22Rv1 (cell line): ENCODE measurements around the gene SETD4.

ENCODE experiments used
- H3K27ac ChIP-seq: fragments of 450-650 bp; 2 replicates; pipeline ENCODE4 v1.5.1; 2017
- ZFX ChIP-seq: fragments of 450-650 bp; IDR thresholded peaks from 2 replicates; pipeline ENCODE4 v1.6.1; 2017; ENCODE audit warnings: antibody characterized with exemption, borderline replicate concordance
- TF ChIP-seq, protein P1 (sequence below): fragments of 450-650 bp; IDR thresholded peaks from 2 replicates; pipeline ENCODE4 v1.5.1; 2017; ENCODE audit warnings: mild to moderate bottlenecking

Gene SETD4

DNA sequence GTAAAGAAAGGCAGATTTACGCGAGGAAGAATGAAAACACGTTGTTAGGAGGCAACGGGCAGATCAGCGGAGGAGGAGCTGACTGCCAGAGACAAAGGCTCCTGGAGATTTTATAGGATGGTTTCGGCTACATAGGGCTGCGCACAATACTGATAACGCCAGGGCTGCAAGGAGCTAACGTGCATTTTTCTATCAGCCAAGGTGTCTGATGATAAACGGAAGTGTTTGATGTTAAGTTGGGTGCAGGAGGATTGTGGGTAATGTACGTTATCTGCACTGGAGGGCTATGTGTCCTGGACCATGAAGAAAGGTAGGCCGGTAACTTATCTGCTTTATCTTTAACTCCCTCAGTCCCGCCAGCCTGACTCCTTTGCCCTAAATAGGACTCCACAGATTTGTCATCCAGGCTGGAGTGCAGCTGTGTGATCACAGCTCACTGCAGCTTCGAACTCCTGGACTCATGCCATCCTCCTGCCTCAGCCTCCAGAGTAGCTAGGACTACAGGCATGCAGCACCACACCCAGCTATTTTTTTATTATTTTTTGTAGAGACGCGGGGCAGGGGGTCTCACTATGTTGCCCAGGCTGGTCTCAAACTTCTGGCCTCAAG lies 29.6 kb downstream of the SETD4 start:
- H3K27ac ChIP-seq, result no peak overlapping the region
- TF ChIP-seq, protein P1, sequence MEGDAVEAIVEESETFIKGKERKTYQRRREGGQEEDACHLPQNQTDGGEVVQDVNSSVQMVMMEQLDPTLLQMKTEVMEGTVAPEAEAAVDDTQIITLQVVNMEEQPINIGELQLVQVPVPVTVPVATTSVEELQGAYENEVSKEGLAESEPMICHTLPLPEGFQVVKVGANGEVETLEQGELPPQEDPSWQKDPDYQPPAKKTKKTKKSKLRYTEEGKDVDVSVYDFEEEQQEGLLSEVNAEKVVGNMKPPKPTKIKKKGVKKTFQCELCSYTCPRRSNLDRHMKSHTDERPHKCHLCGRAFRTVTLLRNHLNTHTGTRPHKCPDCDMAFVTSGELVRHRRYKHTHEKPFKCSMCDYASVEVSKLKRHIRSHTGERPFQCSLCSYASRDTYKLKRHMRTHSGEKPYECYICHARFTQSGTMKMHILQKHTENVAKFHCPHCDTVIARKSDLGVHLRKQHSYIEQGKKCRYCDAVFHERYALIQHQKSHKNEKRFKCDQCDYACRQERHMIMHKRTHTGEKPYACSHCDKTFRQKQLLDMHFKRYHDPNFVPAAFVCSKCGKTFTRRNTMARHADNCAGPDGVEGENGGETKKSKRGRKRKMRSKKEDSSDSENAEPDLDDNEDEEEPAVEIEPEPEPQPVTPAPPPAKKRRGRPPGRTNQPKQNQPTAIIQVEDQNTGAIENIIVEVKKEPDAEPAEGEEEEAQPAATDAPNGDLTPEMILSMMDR, result no peak
- TF ChIP-seq ZFX, result no peak

DNA sequence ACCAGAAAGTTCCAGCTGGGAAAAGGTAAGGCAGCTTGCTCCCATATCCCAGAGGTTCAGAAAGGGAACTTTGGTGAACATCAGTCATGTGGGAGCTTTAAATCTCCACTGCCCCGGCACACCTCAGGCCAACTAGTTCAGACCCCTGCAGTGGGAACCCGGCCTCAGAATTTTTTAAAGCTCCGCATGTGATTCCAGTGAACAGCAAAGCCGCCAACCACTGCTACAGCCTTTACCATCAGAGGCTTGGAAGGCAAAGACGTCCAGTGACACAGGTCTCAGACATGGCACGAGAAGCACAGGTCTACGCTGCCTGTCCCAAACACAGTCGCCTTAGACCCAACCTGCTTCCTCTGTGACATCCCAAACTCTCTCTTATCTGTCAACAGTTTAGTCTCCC lies 31.0 kb downstream of the SETD4 start:
- no peak for TF ChIP-seq ZFX
- TF ChIP-seq, protein P1, result no peak
- no peak overlapping the region for H3K27ac ChIP-seq

DNA sequence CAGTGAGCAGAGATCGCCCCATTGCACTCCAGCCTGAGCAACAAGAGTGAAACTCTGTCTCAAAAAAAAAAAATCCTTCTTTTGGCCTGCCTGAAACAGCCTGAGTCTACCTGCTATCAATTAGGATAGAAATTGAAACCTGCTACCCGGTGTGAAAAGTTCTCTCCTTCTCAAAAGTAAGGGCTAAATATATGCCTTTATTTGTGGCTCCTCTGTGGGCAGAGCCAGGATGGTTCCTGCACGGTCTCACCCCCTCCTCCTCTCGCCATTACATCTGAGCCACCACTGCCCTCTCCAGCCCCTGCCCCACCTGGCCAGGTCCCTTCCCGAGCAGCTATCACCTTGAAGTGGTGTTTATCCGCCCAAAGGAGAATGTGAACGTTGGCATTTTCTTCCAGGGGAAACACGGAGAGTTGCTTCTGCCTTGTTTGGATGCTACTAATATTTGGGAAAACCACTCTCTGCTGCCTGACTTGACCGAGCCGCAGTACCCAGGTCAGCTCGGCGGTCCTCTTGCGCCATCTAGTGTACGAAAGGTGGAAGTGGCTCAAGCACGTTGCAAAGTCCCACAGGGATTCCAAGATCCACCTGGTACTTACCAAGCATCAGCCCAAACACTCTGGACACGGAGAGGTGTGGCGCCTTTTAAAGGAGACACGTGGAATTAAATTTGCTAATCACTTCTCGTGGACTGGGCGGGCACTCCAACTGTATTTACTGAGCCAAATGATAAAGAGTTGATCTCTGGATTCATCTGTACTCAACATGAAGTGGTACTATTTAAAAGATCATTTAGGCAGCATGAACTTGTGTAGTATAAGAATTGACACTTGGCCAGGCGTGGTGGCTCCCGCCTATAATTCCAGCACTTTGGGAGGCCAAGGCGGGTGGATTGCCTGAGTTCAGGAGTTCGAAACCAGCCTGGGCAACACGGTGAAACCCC lies 31.9 kb downstream of the SETD4 start:
- TF ChIP-seq, protein P1, result peak; percentile 91
- no peak for TF ChIP-seq ZFX
- H3K27ac ChIP-seq, result no peak overlapping the region

DNA sequence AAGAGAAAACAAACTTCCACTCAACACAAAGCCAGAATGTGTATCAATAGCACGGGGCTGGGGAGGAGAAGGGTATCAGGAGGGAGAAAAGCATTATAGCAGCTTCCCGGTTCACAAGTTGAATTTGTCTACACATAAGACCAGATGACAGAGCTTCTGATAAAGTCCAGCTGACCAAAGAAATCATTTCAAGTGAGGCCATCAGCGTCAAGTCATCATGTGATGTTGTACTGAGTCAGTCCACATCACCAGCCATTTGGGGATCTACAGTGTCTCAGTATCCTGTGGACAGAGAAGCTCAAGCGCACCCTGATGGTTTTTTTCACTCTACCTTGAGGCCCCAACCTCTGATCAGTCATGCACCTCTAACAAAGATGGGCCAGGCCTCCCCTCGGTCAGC lies 33.0 kb downstream of the SETD4 start:
- H3K27ac ChIP-seq, result no peak overlapping the region
- TF ChIP-seq, protein P1, result no peak
- TF ChIP-seq ZFX, result no peak

DNA sequence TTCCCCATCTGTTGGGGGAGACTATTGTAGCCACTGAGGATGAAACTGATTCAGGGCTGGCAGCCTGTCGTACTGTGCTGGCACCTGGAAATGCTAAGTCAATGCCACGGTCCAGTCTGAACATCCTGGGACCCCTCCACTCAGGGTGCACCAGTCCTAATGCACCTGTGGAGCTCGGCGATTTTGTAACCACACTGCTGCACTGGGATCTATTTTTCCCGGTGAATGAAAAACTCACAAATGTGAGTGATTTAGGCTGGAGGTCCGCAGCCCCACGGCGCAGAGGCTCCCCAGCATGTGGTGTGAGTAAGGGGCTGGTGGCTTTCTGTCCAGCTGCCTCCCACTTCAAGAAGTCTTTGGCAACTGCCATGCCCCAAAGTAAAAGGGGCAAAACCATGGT lies 35.5 kb downstream of the SETD4 start:
- no peak overlapping the region for H3K27ac ChIP-seq
- TF ChIP-seq, protein P1, result no peak
- TF ChIP-seq ZFX, result no peak

DNA sequence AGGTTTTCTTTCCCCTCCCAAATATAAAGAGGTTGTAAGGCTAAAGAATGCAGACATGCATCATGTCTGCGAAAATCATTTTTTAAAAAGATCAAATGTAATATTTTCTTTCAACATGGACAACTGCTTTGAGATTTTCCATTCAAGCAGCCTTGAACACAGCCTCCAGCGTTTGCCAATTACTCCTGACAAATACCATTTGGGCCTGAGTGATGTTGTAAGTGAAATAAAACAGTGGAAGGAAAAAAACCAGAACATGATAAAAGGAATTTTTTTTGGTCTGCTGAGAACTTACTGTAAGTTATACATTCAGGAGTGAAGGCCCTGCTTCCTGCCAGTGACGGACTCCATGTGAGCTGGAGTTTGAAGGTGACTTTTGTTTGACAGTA lies 37.2 kb downstream of the SETD4 start:
- TF ChIP-seq ZFX, result no peak
- TF ChIP-seq, protein P1, result no peak
- no peak overlapping the region for H3K27ac ChIP-seq
